Keratinocyte (primary cell): ENCODE results near the gene JRKL. TPM values are rescaled to one million over a fixed set of nuclear protein-coding genes. Genes with fewer than 3 reads are reported as not detected.

ENCODE experiments used
- DNase-seq: peaks from one replicate; pipeline ENCODE4 v3.0.0-alpha.2; 2011; ENCODE audit warnings: low read depth, missing footprints, low spot score
- FAIRE-seq: peaks from 2 replicates; lab custom pipeline; 2011; peaks lifted over from hg19 to GRCh38; lab: Jason Lieb, UNC
- H2AFZ ChIP-seq: 2 replicates; pipeline ENCODE4 v1.6.0; 2012; ENCODE audit warnings: low read length, control low read depth, inconsistent platforms; ENCODE audit not compliant: control insufficient read depth
- H3K27ac ChIP-seq: 2 replicates; pipeline ENCODE4 v1.5.1; 2011; ENCODE audit warnings: low read length; ENCODE audit not compliant: control insufficient read depth, insufficient read depth
- H3K27me3 ChIP-seq: 3 replicates; pipeline ENCODE4 v1.6.0; 2011; ENCODE audit warnings: low read length; ENCODE audit not compliant: control insufficient read depth, insufficient read depth; ENCODE audit errors: extremely low read depth
- H3K36me3 ChIP-seq, 2 experiments: 2 replicates in 1 of 2; 3 replicates in 1 of 2; pipeline ENCODE4 v1.5.1; 2011; ENCODE audit warnings: low read length in 2 of 2, mild to moderate bottlenecking in 1 of 2; ENCODE audit not compliant: control insufficient read depth in 2 of 2, insufficient read depth in 2 of 2; ENCODE audit errors: extremely low read depth in 1 of 2
- H3K4me1 ChIP-seq: 3 replicates; pipeline ENCODE4 v1.5.1; 2011; ENCODE audit warnings: low read length; ENCODE audit not compliant: control insufficient read depth, insufficient read depth; ENCODE audit errors: extremely low read depth
- H3K4me2 ChIP-seq: 3 replicates; pipeline ENCODE4 v1.6.0; 2011; ENCODE audit warnings: low read depth, low read length; ENCODE audit not compliant: control insufficient read depth, insufficient read depth; ENCODE audit errors: extremely low read depth
- H3K4me3 ChIP-seq, 3 experiments: fragments of 200-600 bp in 1 of 3; sonication (generic) in 1 of 3; 2 replicates in 2 of 3; 3 replicates in 1 of 3; pipeline ENCODE4 v1.5.1; 2011 to 2016; ENCODE audit warnings: low read length in 3 of 3, mild to moderate bottlenecking in 3 of 3, control low read depth in 2 of 3, inconsistent platforms in 1 of 3, low read depth in 1 of 3, mixed read lengths in 1 of 3, mixed run types in 1 of 3, moderate library complexity in 1 of 3; ENCODE audit not compliant: control insufficient read depth in 2 of 3, insufficient read depth in 2 of 3; ENCODE audit errors: extremely low read depth in 1 of 3
- H3K79me2 ChIP-seq: 2 replicates; pipeline ENCODE4 v1.6.0; 2012; ENCODE audit warnings: low read length; ENCODE audit not compliant: control insufficient read depth, insufficient read depth
- H3K9ac ChIP-seq: 3 replicates; pipeline ENCODE4 v1.6.0; 2011; ENCODE audit warnings: low read length; ENCODE audit not compliant: control insufficient read depth, insufficient read depth; ENCODE audit errors: extremely low read depth
- H3K9me1 ChIP-seq: 3 replicates; pipeline ENCODE4 v1.6.0; 2011; ENCODE audit warnings: low read length; ENCODE audit not compliant: control insufficient read depth, insufficient read depth; ENCODE audit errors: extremely low read depth
- H3K9me3 ChIP-seq: 2 replicates; pipeline ENCODE4 v1.5.1; 2012; ENCODE audit warnings: low read depth, low read length; ENCODE audit not compliant: control insufficient read depth
- H4K20me1 ChIP-seq: 3 replicates; pipeline ENCODE4 v1.6.0; 2011; ENCODE audit warnings: low read length; ENCODE audit not compliant: control insufficient read depth, insufficient read depth; ENCODE audit errors: extremely low read depth
- EZH2 ChIP-seq: IDR thresholded peaks from one replicate; pipeline ENCODE4 v1.6.1; 2012; ENCODE audit warnings: inconsistent platforms, mild to moderate bottlenecking, low read length, moderate library complexity
- dilution Hi-C: fragments of 300-500 bp; cut with MboI; formaldehyde crosslinking; loops from one replicate; pipeline ENCODE4 v1.7.0; 2020; ENCODE audit warnings: low sequenced_read_pairs; ENCODE audit not compliant: extremely low pct_ligation_motif_present
- polyA plus RNA-seq, 5 experiments: library from polyadenylated mRNA; depleted of rRNA in 3 of 5; stranded (reverse) in 3 of 5; stranded (forward) in 1 of 5; unstranded in 1 of 5; fragments of >200 nt; gene quantifications; 1 replicate in 1 of 5; 2 replicates in 3 of 5; 3 replicates in 1 of 5; pipeline versions ENCODE4 v1.2.1 to v1.2.3, GENCODE V29; 2011 to 2012; ENCODE audit warnings: missing spikeins in 2 of 5, low read depth in 1 of 5, low replicate concordance in 1 of 5
- TF ChIP-seq, protein P1 (sequence below), 3 experiments: IDR thresholded peaks in 1 of 3; conservative IDR thresholded peaks in 1 of 3; optimal IDR thresholded peaks in 1 of 3; 2 replicates in 2 of 3; 3 replicates in 1 of 3; pipeline versions ENCODE3 to v1.5.1; 2011; ENCODE audit warnings: low read length in 3 of 3, mild to moderate bottlenecking in 3 of 3, moderate library complexity in 2 of 3, control low read depth in 1 of 3, inconsistent platforms in 1 of 3; ENCODE audit not compliant: insufficient read depth in 2 of 3; ENCODE audit errors: extremely low read depth in 1 of 3

JRKL gene
- polyA plus RNA-seq, 1 donor (not counting 4 experiments of a cell fraction or from before 2014, with no cell fraction given): 6.9 TPM

DNA sequence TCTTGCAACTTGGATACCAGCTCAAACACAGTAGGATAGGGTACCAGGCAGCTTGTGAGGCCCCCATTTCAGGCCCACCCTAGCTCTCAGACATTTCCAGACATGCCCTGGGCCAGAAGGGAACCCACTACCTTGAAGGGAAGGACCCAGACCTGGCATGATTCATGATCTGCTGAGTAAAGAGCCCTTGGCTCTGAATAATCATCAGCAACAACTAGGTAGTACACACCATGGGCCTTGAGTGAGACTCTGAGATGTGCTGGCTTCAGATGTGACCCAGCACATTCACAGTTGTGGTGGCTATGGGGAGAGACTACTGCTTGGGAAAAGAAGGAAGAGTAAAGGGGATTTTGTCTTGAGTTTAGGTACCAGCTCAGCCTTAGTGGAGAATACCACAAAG is 23.6 kb downstream of the JRKL start:
- H2AFZ ChIP-seq: no peak overlapping the region
- H3K27me3 ChIP-seq: no peaks in the 10 kb centered on the region
- H3K9me3 ChIP-seq: no peaks in the 10 kb centered on the region
- H3K4me1 ChIP-seq: no peaks in the 10 kb centered on the region
- no peak overlapping the region for H3K4me3 ChIP-seq
- H3K9me1 ChIP-seq: no peaks in the 10 kb centered on the region
- no peak for TF ChIP-seq EZH2
- TF ChIP-seq, protein P1, sequence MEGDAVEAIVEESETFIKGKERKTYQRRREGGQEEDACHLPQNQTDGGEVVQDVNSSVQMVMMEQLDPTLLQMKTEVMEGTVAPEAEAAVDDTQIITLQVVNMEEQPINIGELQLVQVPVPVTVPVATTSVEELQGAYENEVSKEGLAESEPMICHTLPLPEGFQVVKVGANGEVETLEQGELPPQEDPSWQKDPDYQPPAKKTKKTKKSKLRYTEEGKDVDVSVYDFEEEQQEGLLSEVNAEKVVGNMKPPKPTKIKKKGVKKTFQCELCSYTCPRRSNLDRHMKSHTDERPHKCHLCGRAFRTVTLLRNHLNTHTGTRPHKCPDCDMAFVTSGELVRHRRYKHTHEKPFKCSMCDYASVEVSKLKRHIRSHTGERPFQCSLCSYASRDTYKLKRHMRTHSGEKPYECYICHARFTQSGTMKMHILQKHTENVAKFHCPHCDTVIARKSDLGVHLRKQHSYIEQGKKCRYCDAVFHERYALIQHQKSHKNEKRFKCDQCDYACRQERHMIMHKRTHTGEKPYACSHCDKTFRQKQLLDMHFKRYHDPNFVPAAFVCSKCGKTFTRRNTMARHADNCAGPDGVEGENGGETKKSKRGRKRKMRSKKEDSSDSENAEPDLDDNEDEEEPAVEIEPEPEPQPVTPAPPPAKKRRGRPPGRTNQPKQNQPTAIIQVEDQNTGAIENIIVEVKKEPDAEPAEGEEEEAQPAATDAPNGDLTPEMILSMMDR (optimal IDR thresholded peaks at IDR 0.05 in 1 of 3, IDR thresholded peaks at IDR 0.05 in 1 of 3, conservative IDR thresholded peaks at IDR 0.05 in 1 of 3; ENCODE audit: extremely low read depth in 1 of 3, insufficient read depth in 2 of 3, low read length in 3 of 3): no peak
- no peak overlapping the region for H3K4me2 ChIP-seq
- no peaks in the 10 kb centered on the region for H3K36me3 ChIP-seq
- DNase-seq (no peak), FAIRE-seq (no peak)
- dilution Hi-C loops: no loop called here
- no peak overlapping the region for H3K9ac ChIP-seq
- H4K20me1 ChIP-seq: no peaks in the 10 kb centered on the region
- H3K79me2 ChIP-seq: no peaks in the 10 kb centered on the region
- no peak overlapping the region for H3K27ac ChIP-seq

DNA sequence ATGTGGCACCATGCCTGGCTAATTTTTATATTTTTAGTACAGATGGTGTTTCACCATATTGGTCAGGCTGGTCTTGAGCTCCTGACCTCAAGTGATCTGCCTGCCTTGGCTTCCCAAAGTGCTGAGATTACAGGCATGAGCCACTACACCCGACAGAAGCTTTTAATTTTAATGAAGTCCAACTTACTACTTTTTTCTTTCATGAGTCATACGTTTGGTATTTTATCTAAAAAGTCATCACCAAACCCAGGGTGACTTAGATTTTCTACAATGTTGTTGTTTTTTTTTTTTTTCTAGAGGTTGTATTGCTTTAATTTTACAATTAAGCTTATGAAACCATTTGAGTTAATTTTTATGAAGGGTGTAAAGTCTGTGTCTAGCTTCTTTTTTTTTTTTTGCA is 34.9 kb downstream of the JRKL start:
- H3K27ac ChIP-seq: no peak overlapping the region
- no peaks in the 10 kb centered on the region for H3K36me3 ChIP-seq
- no peaks in the 10 kb centered on the region for H3K9me1 ChIP-seq
- no peaks in the 10 kb centered on the region for H4K20me1 ChIP-seq
- no peaks in the 10 kb centered on the region for H3K27me3 ChIP-seq
- no peaks in the 10 kb centered on the region for H3K79me2 ChIP-seq
- DNase-seq: peak; percentile 33
- H2AFZ ChIP-seq: no peak overlapping the region
- no peak overlapping the region for H3K4me2 ChIP-seq
- H3K4me3 ChIP-seq: no peak overlapping the region
- TF ChIP-seq, protein P1 (optimal IDR thresholded peaks at IDR 0.05 in 1 of 3, IDR thresholded peaks at IDR 0.05 in 1 of 3, conservative IDR thresholded peaks at IDR 0.05 in 1 of 3; ENCODE audit: extremely low read depth in 1 of 3, insufficient read depth in 2 of 3, low read length in 3 of 3): no peak
- no peak for TF ChIP-seq EZH2
- dilution Hi-C loops: no loop called here
- no peak for FAIRE-seq
- H3K9me3 ChIP-seq: no peaks in the 10 kb centered on the region
- H3K9ac ChIP-seq: no peak overlapping the region
- H3K4me1 ChIP-seq: no peaks in the 10 kb centered on the region
